IMR-90 (cell line): Measurements from ENCODE around the gene TRAF6. TPM values are rescaled to one million over a fixed set of nuclear protein-coding genes. Genes with fewer than 3 reads are reported as not detected.

Experiments
- ATAC-seq: fragments of 200-7000 bp; cut with Tn5 transposase; 2 replicates; pipeline ENCODE4 v1.9.1; 2020; ENCODE audit warnings: low read depth, mild to moderate bottlenecking, moderate library complexity
- BruUV-seq: library from RNA; stranded (reverse); fragments of 400-500 nt; replicated peaks from 2 replicates; lab custom pipeline; 2021; lab: Mats Ljungman, UMichigan
- CTCF ChIA-PET: fragments of 300-600 bp; formaldehyde crosslinking; extraction: SDS; loops from one replicate; lab custom pipeline; 2021; ENCODE audit warnings: antibody characterized with exemption; lab: Yijun Ruan, JAX
- POLR2A ChIA-PET: fragments of 300-600 bp; sonication (Branson Sonifier 250); formaldehyde crosslinking; loops from one replicate; lab custom pipeline; 2022; ENCODE audit warnings: antibody characterized with exemption; ENCODE audit not compliant: unreplicated experiment; lab: Charles Lee
- DNase-seq: peaks from one replicate; pipeline ENCODE4 v3.0.0; 2013
- H2AFZ ChIP-seq: replicated peaks from 2 replicates; pipeline ENCODE3; 2013; ENCODE audit warnings: low read length, mild to moderate bottlenecking; ENCODE audit not compliant: poor library complexity
- H2AK5ac ChIP-seq: 2 replicates; pipeline ENCODE4 v1.6.1; 2013; ENCODE audit warnings: low read depth, low read length, inconsistent platforms
- H2AK9ac ChIP-seq: replicated peaks from 2 replicates; pipeline ENCODE3; 2013; ENCODE audit warnings: mild to moderate bottlenecking, low read depth, low read length, moderate library complexity; ENCODE audit not compliant: poor library complexity
- H2BK120ac ChIP-seq: 2 replicates; pipeline ENCODE4 v1.6.1; 2013; ENCODE audit warnings: low read depth, low read length, inconsistent platforms
- H2BK15ac ChIP-seq: 3 replicates; pipeline ENCODE4 v1.6.1; 2013; ENCODE audit warnings: low read depth, low read length, inconsistent platforms
- H2BK20ac ChIP-seq: 2 replicates; pipeline ENCODE4 v1.6.1; 2013; ENCODE audit warnings: low read depth, mild to moderate bottlenecking, inconsistent platforms, low read length, moderate library complexity
- H2BK5ac ChIP-seq: 2 replicates; pipeline ENCODE4 v1.6.1; 2013; ENCODE audit warnings: mild to moderate bottlenecking, low read depth, low read length, inconsistent platforms; ENCODE audit not compliant: poor library complexity, severe bottlenecking
- H3K14ac ChIP-seq: replicated peaks from 2 replicates; pipeline ENCODE4 v1.6.1; 2013; ENCODE audit warnings: low read depth, low read length, inconsistent platforms
- H3K18ac ChIP-seq: 2 replicates; pipeline ENCODE4 v1.6.1; 2013; ENCODE audit warnings: low read depth, low read length, control low read depth
- H3K23ac ChIP-seq: 2 replicates; pipeline ENCODE4 v1.6.1; 2013; ENCODE audit warnings: low read depth, low read length, inconsistent platforms
- H3K27ac ChIP-seq: 2 replicates; pipeline ENCODE4 v1.5.1; 2013; ENCODE audit warnings: mild to moderate bottlenecking, control low read depth, low read length; ENCODE audit not compliant: insufficient read depth
- H3K27me3 ChIP-seq: 2 replicates; pipeline ENCODE4 v1.6.1; 2013; ENCODE audit warnings: low read length; ENCODE audit not compliant: control insufficient read depth, insufficient read depth
- H3K36me3 ChIP-seq: 2 replicates; pipeline ENCODE4 v1.6.1; 2013; ENCODE audit warnings: low read length, mixed read lengths; ENCODE audit not compliant: control insufficient read depth, insufficient read depth
- H3K4ac ChIP-seq: 2 replicates; pipeline ENCODE4 v1.6.1; 2013; ENCODE audit warnings: low read depth, low read length, inconsistent platforms
- H3K4me1 ChIP-seq: 2 replicates; pipeline ENCODE4 v1.6.1; 2013; ENCODE audit warnings: low read length, mixed read lengths; ENCODE audit not compliant: control insufficient read depth, insufficient read depth
- H3K4me2 ChIP-seq: 2 replicates; pipeline ENCODE4 v1.6.1; 2013; ENCODE audit warnings: low read depth, mild to moderate bottlenecking, control low read depth, low read length, moderate library complexity
- H3K4me3 ChIP-seq: 2 replicates; pipeline ENCODE4 v1.5.1; 2013; ENCODE audit warnings: low read depth, mild to moderate bottlenecking, control low read depth, low read length, moderate library complexity; ENCODE audit not compliant: insufficient read depth
- H3K56ac ChIP-seq: 2 replicates; pipeline ENCODE4 v1.6.1; 2013; ENCODE audit warnings: low read length, inconsistent platforms; ENCODE audit not compliant: insufficient read depth; ENCODE audit errors: extremely low read depth
- H3K79me1 ChIP-seq, 2 experiments: 2 replicates each; pipeline ENCODE4 v1.6.1; 2013; ENCODE audit warnings: low read length in 2 of 2, inconsistent platforms in 1 of 2, low read depth in 1 of 2
- H3K9ac ChIP-seq: 2 replicates; pipeline ENCODE4 v1.6.1; 2013; ENCODE audit warnings: low read depth, low read length, control low read depth
- H3K9me1 ChIP-seq: 2 replicates; pipeline ENCODE4 v1.6.1; 2013; ENCODE audit warnings: low read length, inconsistent platforms; ENCODE audit not compliant: insufficient read depth
- H3K9me3 ChIP-seq: 2 replicates; pipeline ENCODE4 v1.6.1; 2013; ENCODE audit warnings: low read length; ENCODE audit not compliant: control insufficient read depth, insufficient read depth
- H4K20me1 ChIP-seq: 2 replicates; pipeline ENCODE4 v1.6.1; 2013; ENCODE audit warnings: low read length, inconsistent platforms; ENCODE audit not compliant: insufficient read depth
- H4K5ac ChIP-seq: 2 replicates; pipeline ENCODE4 v1.6.1; 2013; ENCODE audit warnings: mild to moderate bottlenecking, low read depth, low read length, control low read depth
- H4K8ac ChIP-seq, 2 experiments: 2 replicates each; pipeline ENCODE4 v1.6.1; 2013; ENCODE audit warnings: low read depth in 2 of 2, low read length in 2 of 2, control low read depth in 1 of 2, inconsistent platforms in 1 of 2
- H4K91ac ChIP-seq: 2 replicates; pipeline ENCODE4 v1.6.1; 2013; ENCODE audit warnings: low read depth, low read length, inconsistent platforms; ENCODE audit not compliant: insufficient read depth
- CEBPB ChIP-seq: IDR thresholded peaks from 2 replicates; pipeline ENCODE4 v1.6.1; 2012; ENCODE audit warnings: low read depth, low read length, improper control_type of control experiment
- FOS ChIP-seq: fragments of 150-350 bp; IDR thresholded peaks from 2 replicates; pipeline ENCODE4 v1.6.1; 2016; ENCODE audit warnings: low read depth, low read length
- MAZ ChIP-seq: IDR thresholded peaks from 2 replicates; pipeline ENCODE4 v1.6.1; 2012; ENCODE audit warnings: low read depth, mild to moderate bottlenecking, low read length, improper control_type of control experiment, moderate library complexity, borderline replicate concordance
- NFE2L2 ChIP-seq: fragments of 150-350 bp; IDR thresholded peaks from 2 replicates; pipeline ENCODE4 v1.6.1; 2016; ENCODE audit warnings: low read depth, mild to moderate bottlenecking, low read length
- RAD21 ChIP-seq: IDR thresholded peaks from 2 replicates; pipeline ENCODE4 v1.6.1; 2012; ENCODE audit warnings: low read length, improper control_type of control experiment
- RCOR1 ChIP-seq: IDR thresholded peaks from 2 replicates; pipeline ENCODE4 v1.6.1; 2012; ENCODE audit warnings: mild to moderate bottlenecking, low read length, improper control_type of control experiment; ENCODE audit not compliant: insufficient replicate concordance
- RFX5 ChIP-seq: IDR thresholded peaks from 2 replicates; pipeline ENCODE4 v1.8.0; 2012; ENCODE audit warnings: low read depth, mild to moderate bottlenecking, low read length, moderate library complexity
- SMC3 ChIP-seq: fragments of 150-350 bp; IDR thresholded peaks from 2 replicates; pipeline ENCODE4 v1.6.1; 2016; ENCODE audit warnings: low read depth, mild to moderate bottlenecking, antibody characterized with exemption, low read length, moderate library complexity
- WGBS, 2 experiments: methylation state at CpG; one replicate each; pipeline versions ENCODE4 v1.1.5 to v1.1.7; 2013; ENCODE audit warnings: missing lambda C conversion rate in 2 of 2; ENCODE audit not compliant: insufficient read length in 1 of 2; ENCODE audit errors: extremely low coverage in 2 of 2; 5-methylcytosine and 5-hydroxymethylcytosine counted together
- dilution Hi-C: fragments of 300-500 bp; cut with HindIII; formaldehyde crosslinking; loops from one replicate; pipeline ENCODE4 v1.14.3; 2018; ENCODE audit warnings: low sequenced_read_pairs; ENCODE audit not compliant: unreplicated experiment
- in situ Hi-C: fragments of 300-500 bp; cut with MboI; formaldehyde crosslinking; loops from 3 replicates; pipeline ENCODE4 v1.14.3; 2019; ENCODE audit warnings: low sequenced_read_pairs, inconsistent platforms, mixed read lengths
- intact Hi-C: fragments of 100-400 bp; cut with micrococcal nuclease; formaldehyde crosslinking; loops from 2 replicates; pipeline ENCODE4 v1.10.0; 2022
- polyA plus RNA-seq, 3 experiments: library from polyadenylated mRNA; depleted of rRNA; stranded (reverse); fragments of >200 nt; gene quantifications; 2 replicates each; pipeline ENCODE4 v1.2.3, GENCODE V29; 2012; ENCODE audit warnings: low replicate concordance in 1 of 3
- total RNA-seq: library from RNA; depleted of rRNA; stranded (reverse); fragments of >200 nt; gene quantifications from 2 replicates; pipeline ENCODE4 v1.2.3, GENCODE V29; 2012

The TRAF6 gene
- total and polyA plus RNA-seq, 2 of the 4 experiments (the other 2 are of a cell fraction): 6.0 to 17.6 TPM

DNA sequence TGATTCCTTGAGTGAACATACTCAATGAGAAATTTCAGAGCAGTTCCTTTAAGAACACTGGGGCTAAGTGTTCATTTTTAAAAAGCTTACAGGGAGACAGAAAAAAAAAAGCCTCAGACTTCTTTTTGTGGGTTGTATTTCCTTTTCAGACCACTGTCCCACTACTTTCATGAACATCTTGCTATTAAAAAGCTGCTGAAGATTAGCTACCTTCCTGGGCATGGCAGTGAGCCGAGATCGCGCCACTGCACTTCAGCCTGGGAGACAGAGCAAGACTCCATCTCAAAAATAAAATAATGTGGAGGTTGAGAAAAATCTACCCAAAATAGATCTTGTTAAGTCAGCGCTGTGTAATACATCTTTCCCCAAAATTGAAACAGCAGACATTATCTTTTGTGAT, 10.8 kb downstream of the TRAF6 start:
- Histone ChIP-seq H2BK20ac (no peak overlapping the region), H4K5ac (no peak overlapping the region), H4K8ac (no peak overlapping the region), H3K9me1 (peaks cover 6% of the 10 kb centered on the region), H3K4ac (no peak overlapping the region), H4K91ac (no peak overlapping the region; the same call in 1 of the 2 replicates), H3K4me2 (no peak overlapping the region), H2AK9ac (no peak overlapping the region), H3K79me1 (peaks cover 4 to 24% of the 10 kb centered on the region in 2 experiments; a peak in 2 of 4 replicates), H3K23ac (no peak overlapping the region), H3K18ac (no peak overlapping the region), H2BK5ac (no peak overlapping the region), H2AFZ (no peak overlapping the region), H3K9ac (no peak overlapping the region), H3K4me1 (peaks cover 7% of the 10 kb centered on the region), H3K9me3 (no peaks in the 10 kb centered on the region), H3K27ac (no peak overlapping the region), H2BK120ac (no peak overlapping the region), H3K36me3 (peaks cover 8% of the 10 kb centered on the region), H3K27me3 (no peaks in the 10 kb centered on the region), H3K14ac (no peak overlapping the region), H2BK15ac (no peak overlapping the region), H2AK5ac (no peak overlapping the region), H3K56ac (no peak overlapping the region), H3K4me3 (no peak overlapping the region), H4K20me1 (no peaks in the 10 kb centered on the region; the same call in 1 of the 2 replicates)
- no TSS peak for BruUV-seq
- DNase-seq (no peak), ATAC-seq (no peak)
- TF ChIP-seq CEBPB (no peak), RCOR1 (no peak), NFE2L2 (no peak), RAD21 (no peak), SMC3 (no peak), MAZ (no peak), RFX5 (no peak), FOS (no peak)
- POLR2A ChIA-PET: no interaction called here
- WGBS, 2 experiments: no CpG with 5 or more reads among the region's 4 CpGs
- CTCF ChIA-PET: no interaction called here
- in situ Hi-C loops: loop anchor here (25.0 kb wide), 1 partner anchor 687 kb away; no protein-coding TSS in a partner anchor
- intact Hi-C loops: no loop called here
- dilution Hi-C loops: no loop called here
